Right cardiac atrium (tissue), 5 donors: ENCODE measurements around the gene MEGF6. TPM values are rescaled to one million over a fixed set of nuclear protein-coding genes. Genes with fewer than 3 reads are reported as not detected.

Experiments
- ATAC-seq, 2 donors: fragments of 200-7000 bp; cut with Tn5 transposase; one replicate each; pipeline versions ENCODE4 v1.8.0 to v1.9.1; 2020; ENCODE audit warnings: moderate library complexity in 2 of 2, mild to moderate bottlenecking in 1 of 2
- DNase-seq, 3 donors: peaks; one replicate each; pipeline ENCODE4 v3.0.0-alpha.2; 2020
- H3K27ac ChIP-seq: one replicate; pipeline ENCODE4 v1.5.1; 2013; ENCODE audit warnings: mild to moderate bottlenecking, low read length, control low read depth, moderate library complexity
- H3K27me3 ChIP-seq: one replicate; pipeline ENCODE4 v1.6.1; 2013; ENCODE audit not compliant: control insufficient read depth, insufficient read depth
- H3K4me1 ChIP-seq: one replicate; pipeline ENCODE4 v1.6.1; 2013; ENCODE audit warnings: low read length; ENCODE audit not compliant: control insufficient read depth, insufficient read depth
- H3K4me3 ChIP-seq: one replicate; pipeline ENCODE4 v1.5.1; 2013; ENCODE audit warnings: low read length, control low read depth
- H3K9me3 ChIP-seq: one replicate; pipeline ENCODE4 v1.6.1; 2013; ENCODE audit warnings: low read length; ENCODE audit not compliant: control insufficient read depth
- WGBS: extraction: QIAGEN DNeasy Blood & Tissue Kit; methylation state at CpG from one replicate; pipeline ENCODE4 v1.1.7; 2013; 5-methylcytosine and 5-hydroxymethylcytosine counted together
- intact Hi-C, 4 donors: fragments of 100-400 bp; cut with DNase I; formaldehyde crosslinking; loops; one replicate each; pipeline versions ENCODE4 v1.11.0 to v1.14.0; 2022 to 2023
- polyA plus RNA-seq: library from polyadenylated mRNA; stranded (reverse); fragments of 200-250 nt; gene quantifications from one replicate; pipeline ENCODE4 v1.2.3, GENCODE V29; 2013
- total RNA-seq, 4 donors: library from RNA; stranded (reverse); fragmentation: NEBNext Ultra II Directional; extraction: Animal tissue kit (Norgen Biotek cat#: 25700); gene quantifications; one replicate each; pipeline ENCODE4 v1.2.1, GENCODE V29; 2021
- donor health status: healthy with polysubstance abuse.
- donor health status: DM: no; HTN: yes; CAD: no.
- donor health status: DM: no; HTN: no; CAD: no.
- donor health status: DM: no; HTN: yes; CAD: no; lungs with severe emphysema.
- donor health status: DM: yes; HTN: yes; CAD: no.

The MEGF6 gene
- total and polyA plus RNA-seq, 5 donors = 7.0 to 18.7 (median 11.0) TPM

DNA sequence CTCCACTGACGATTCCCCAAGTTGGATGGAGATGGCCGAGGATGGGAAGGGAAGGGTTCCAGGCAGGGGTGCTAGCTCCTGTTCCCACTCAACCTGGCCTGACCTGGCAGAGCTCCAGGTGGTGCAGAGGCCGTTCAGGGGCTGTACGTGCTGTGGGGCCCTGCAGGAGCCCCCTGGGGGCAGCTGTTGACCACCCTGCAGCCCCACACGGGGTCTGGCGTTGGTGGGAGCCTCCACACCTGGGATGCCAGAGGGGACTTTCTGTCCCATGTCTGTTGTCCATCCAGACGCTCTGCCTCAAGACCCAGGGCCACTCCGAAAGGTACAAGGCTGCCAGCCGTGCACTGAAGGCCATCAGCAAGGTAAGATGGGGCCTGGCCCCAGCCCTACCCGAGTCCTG is 136.9 kb downstream of the MEGF6 start:
- no peak overlapping the region for H3K27ac ChIP-seq
- H3K4me3 ChIP-seq = no peak overlapping the region
- intact Hi-C loops = no loop called here
- WGBS = 71% methylated on average over 10 of the region's 10 CpGs
- H3K4me1 ChIP-seq = no peaks in the 10 kb centered on the region
- no peak for ATAC-seq
- H3K9me3 ChIP-seq = no peaks in the 10 kb centered on the region
- H3K27me3 ChIP-seq = no peaks in the 10 kb centered on the region
- DNase-seq = peak in 2 of 3 donors; percentile 41 to 52

DNA sequence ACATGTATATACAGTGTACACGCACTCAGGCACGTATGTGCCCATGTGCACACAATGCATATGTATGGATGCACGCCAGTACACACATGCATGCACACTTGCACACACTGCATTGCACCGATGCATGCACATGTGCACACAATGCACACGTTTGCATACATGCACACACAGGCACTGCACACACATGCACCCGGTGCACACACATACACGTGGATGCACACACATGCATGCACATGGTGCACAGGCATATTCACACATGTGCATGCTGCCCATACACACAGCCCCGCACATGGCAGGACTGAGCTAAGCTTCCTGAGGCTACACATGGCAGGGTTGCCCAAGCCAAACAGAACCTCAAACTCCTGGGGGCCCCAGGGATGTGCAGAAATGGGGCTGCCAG is 137.3 kb downstream of the MEGF6 start:
- no peaks in the 10 kb centered on the region for H3K4me1 ChIP-seq
- intact Hi-C loops = no loop called here
- peak in 2 of 3 donors; percentile 33 to 35 for DNase-seq
- H3K27me3 ChIP-seq = no peaks in the 10 kb centered on the region
- no peak overlapping the region for H3K4me3 ChIP-seq
- no peaks in the 10 kb centered on the region for H3K9me3 ChIP-seq
- no peak for ATAC-seq
- no peak overlapping the region for H3K27ac ChIP-seq
- 95% methylated on average over 8 of the region's 8 CpGs for WGBS

DNA sequence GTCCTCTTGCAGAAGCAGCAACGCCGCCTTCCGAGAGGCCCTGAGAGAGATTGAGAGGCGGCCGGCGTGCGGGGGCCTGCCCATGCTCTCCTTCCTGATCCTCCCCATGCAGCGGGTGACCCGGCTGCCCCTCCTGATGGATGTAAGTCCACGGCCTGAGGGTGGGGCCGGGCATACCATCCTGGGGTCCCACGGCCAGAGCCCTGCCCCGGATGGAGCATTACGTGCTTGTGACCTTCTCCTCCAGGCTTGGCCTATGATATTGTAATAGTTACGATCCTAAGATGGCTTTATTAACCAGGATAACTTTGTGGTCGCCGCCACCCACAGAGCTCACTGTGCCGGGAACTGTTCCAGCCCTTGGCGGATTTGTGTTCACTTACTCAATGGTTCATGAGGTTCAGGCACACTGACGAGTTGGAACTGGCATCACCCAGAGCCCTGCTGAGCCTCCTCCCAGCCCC is 137.9 kb downstream of the MEGF6 start:
- H3K27me3 ChIP-seq = no peaks in the 10 kb centered on the region
- intact Hi-C loops = no loop called here
- ATAC-seq (no peak), DNase-seq (peak in 2 of 3 donors; percentile 30 to 51)
- H3K4me1 ChIP-seq = no peaks in the 10 kb centered on the region
- H3K4me3 ChIP-seq = no peak overlapping the region
- H3K9me3 ChIP-seq = no peaks in the 10 kb centered on the region
- WGBS = 78% methylated on average over 20 of the region's 20 CpGs
- no peak overlapping the region for H3K27ac ChIP-seq

DNA sequence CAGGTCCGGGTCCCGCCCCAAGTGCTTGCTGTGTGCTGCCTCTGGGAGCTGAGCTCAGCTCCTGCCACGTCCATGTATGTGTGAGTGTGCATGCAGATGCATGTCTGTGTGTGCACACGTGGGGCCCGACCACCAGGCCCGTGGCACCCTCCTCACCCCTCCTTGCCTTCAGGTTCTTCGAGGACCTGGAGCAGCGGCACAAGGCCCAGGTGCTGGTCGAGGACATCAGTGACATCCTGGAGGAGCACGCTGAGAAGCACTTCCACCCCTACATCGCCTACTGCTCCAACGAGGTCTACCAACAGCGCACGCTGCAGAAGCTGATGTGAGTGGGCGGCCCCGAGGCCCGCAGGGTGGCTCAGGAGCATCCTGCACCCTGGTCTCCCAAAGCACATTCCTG is 138.4 kb downstream of the MEGF6 start:
- no peaks in the 10 kb centered on the region for H3K27me3 ChIP-seq
- no peak overlapping the region for H3K4me3 ChIP-seq
- no peak for ATAC-seq
- intact Hi-C loops = no loop called here
- H3K27ac ChIP-seq = no peak overlapping the region
- no peaks in the 10 kb centered on the region for H3K4me1 ChIP-seq
- no peaks in the 10 kb centered on the region for H3K9me3 ChIP-seq
- peak in 2 of 3 donors; percentile 24 to 33 for DNase-seq
- 92% methylated on average over 17 of the region's 17 CpGs for WGBS

DNA sequence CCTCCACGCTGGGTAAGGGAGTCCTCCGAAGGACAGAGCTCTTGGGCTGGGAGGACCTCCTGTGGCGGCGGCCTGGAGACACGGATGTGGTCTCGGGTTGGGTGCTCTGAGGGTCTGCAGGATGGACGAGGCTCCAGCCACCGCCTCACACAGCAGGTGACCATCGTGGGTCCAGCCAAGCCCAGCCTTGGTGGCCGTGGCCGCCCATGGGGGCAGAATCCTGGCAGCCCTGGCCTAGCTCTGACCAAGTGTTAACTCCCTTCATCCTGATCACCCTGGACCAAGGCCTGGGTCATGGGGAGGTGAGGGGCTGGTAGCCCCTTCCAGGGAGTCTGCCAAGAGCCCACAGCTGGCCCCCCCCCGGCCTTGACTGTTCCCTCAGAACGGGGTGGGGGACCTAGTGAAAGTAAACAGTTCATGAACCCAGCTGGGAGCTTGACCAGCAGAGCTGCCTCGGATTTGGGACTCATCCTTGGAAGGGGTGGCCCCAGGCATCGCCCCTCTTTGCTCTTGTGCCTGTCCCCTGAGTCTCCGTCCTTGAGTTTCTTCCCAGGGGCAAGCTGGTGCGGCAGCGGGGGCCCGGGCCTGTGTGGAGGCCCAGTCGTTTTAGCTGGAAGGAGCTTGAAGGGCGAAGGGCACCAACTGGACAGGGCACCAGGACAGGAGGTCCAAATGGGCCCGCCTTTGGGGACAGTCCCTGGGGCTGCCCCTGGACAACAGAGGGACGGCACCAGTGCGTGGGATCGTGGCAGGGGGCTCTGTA is 139.0 kb downstream of the MEGF6 start:
- H3K9me3 ChIP-seq = no peaks in the 10 kb centered on the region
- no peaks in the 10 kb centered on the region for H3K4me1 ChIP-seq
- ATAC-seq = no peak
- H3K4me3 ChIP-seq = no peak overlapping the region
- no peaks in the 10 kb centered on the region for H3K27me3 ChIP-seq
- no peak overlapping the region for H3K27ac ChIP-seq
- peak in 1 of 3 donors; percentile 37 for DNase-seq
- 75% methylated on average over 25 of the region's 25 CpGs for WGBS
- intact Hi-C loops = no loop called here

DNA sequence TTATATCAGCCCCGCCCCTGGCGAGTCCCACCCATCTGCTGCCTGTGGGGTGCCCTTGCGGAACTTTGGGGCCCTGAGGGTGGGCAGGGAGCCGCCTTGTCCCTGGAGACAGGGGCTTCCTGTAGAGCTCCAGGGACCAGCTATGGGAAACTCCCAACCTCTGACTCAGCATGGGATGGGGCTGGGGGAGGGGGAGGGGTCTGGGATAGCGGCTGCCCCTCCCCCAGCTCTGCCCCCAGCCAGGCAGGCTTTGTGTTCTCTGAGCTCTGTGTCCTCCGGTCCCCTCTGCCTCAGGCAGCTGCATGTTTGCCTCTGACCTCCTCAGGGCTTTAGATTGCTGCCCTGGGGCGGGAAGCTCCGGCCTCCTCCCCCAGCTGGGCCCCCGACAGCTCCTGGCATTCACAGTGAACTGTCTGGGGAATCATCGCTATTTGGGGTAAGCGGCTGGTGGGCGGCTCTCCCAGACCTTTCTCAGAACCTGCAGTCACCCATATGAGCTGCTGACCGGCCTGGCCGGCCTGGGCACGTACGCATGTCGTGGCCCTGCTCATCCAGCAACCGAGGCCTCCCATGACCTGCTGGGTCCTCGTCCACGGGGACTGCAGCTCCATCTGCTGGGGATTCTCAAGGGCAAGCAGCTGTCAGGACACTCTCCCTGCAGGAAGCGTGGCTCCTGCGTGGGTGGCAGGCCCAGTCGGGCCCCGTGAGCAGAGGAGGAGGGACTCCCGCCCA is 139.8 kb downstream of the MEGF6 start:
- H3K27me3 ChIP-seq = no peaks in the 10 kb centered on the region
- intact Hi-C loops = no loop called here
- no peaks in the 10 kb centered on the region for H3K4me1 ChIP-seq
- H3K4me3 ChIP-seq = no peak overlapping the region
- H3K9me3 ChIP-seq = no peaks in the 10 kb centered on the region
- peak; percentile 47 to 80 (median 69) for DNase-seq
- no peak overlapping the region for H3K27ac ChIP-seq
- WGBS = 29% methylated on average over 25 of the region's 25 CpGs
- peak; percentile 52 to 53 for ATAC-seq

DNA sequence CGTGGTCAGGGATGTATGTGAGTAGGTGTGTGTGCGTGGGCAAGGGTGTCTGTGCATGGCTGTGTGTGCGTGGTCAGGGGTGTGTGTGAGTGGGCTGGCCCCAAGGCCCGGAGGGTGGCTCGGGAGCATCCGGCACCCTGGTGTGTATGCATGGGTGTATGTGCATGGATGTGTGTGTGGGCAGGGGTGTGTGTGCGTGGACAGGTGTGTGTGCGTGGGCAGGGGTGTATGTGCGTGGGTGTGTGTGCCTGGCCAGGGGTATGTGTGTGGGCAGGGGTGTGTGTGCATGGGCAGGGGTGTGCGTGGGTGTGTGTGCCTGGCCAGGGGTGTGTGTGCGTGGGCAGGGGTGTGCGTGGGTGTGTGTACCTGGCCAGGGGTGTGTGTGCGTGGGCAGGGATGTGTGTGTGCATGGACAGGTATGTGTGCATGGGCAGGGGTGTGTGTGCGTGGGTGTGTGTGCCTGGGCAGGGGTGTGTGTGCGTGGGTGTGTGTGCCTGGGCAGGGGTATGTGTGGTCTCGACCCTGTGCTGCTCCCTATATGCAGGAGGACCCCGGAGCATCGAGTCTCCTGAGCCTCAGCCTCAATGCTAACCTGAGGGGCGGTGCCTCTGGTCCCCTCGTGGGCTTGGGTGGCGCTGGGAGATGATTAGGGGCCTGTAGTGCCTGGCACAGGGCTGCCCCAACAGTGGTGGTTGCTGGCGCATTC is 140.5 kb downstream of the MEGF6 start:
- Histone ChIP-seq H3K4me1 (no peaks in the 10 kb centered on the region), H3K4me3 (no peak overlapping the region), H3K27ac (no peak overlapping the region), H3K27me3 (no peaks in the 10 kb centered on the region), H3K9me3 (no peaks in the 10 kb centered on the region)
- DNase-seq (peak in 2 of 3 donors; percentile 6 to 45), ATAC-seq (no peak)
- intact Hi-C loops = no loop called here
- WGBS = 86% methylated on average over 22 of the region's 22 CpGs

DNA sequence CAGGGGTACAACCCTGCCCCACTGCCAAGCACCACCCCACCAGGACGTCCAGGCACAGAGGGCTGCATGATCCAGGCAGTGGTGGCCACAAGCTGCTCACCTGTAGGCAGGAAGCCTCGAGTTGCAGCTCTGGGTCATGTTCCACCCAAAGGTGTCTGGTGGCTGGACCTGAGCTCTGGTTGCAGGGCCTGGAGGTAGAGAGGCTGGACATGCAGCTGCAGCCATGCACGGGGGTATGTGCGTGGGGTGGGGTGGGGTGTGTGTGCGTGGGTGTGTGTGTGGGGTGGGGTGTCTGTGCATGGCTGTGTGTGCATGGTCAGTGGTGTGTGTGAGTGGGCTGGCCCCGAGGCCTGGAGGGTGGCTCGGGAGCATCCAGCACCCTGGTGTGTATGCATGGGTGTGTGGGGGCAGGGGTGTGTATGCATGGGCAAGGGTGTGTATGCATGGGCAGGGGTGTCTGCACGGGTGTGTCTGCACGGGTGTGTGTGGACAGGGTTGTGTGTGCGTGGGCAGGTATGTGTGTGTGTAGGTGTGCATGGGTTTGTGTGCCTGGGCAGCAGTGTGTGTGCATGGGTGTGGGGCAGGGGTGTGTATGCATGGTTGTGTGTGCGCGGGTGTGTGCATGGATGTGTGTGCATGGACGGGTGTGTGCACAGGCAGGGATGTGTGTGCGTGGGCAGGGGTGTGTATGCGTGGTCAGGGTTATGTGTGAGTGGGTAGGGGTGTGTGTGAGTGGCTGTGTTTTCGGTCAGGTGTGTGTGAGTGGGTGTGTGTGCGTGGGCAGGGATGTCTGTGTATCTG is 141.3 kb downstream of the MEGF6 start:
- no peak for ATAC-seq
- H3K27me3 ChIP-seq = no peaks in the 10 kb centered on the region
- 93% methylated on average over 17 of the region's 17 CpGs for WGBS

DNA sequence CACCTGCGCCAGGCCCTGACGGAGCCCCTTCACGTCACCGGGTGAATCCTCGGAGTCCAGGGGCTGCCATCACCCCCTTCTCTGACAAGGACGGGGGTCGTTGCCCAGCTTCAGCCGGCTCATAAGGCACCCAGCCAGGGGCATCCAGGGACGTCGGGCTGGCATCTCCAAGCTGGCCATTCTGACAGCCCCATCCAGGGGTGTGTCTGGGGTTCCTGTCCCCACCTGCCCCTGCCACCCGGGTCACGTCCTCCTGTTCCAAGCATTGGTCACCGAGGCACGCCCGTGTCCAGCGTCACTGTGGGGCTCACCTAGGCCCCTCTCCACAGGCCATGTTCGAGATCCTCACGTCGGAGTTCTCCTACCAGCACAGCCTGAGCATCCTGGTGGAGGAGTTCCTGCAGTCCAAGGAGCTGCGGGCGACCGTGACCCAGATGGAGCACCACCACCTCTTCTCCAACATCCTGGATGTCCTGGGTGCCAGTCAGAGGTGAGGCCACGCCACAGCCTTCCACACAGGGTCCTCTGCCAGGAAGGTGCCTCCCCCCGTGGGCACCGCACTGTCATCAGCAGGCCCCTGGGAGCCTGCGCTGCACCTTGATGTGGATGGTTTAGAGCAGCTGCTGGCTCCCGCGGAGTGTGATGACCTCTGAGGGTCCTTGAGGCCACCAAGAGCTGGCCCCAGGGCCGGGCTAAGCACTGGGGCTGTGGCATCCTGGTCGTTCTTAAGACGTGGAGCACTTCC is 142.0 kb downstream of the MEGF6 start:
- DNase-seq = peak; percentile 8 to 42 (median 42)
- intact Hi-C loops = no loop called here
- H3K27ac ChIP-seq = no peak overlapping the region
- no peaks in the 10 kb centered on the region for H3K9me3 ChIP-seq
- 92% methylated on average over 31 of the region's 31 CpGs for WGBS
- no peaks in the 10 kb centered on the region for H3K27me3 ChIP-seq
- H3K4me3 ChIP-seq = no peak overlapping the region
- ATAC-seq = no peak
- no peaks in the 10 kb centered on the region for H3K4me1 ChIP-seq

More for the DNA sequence above, 141.3 kb downstream of the MEGF6 start:
- intact Hi-C loops = no loop called here
- H3K9me3 ChIP-seq = no peaks in the 10 kb centered on the region
- H3K4me1 ChIP-seq = no peaks in the 10 kb centered on the region
- no peak overlapping the region for H3K27ac ChIP-seq
- no peak overlapping the region for H3K4me3 ChIP-seq
- DNase-seq = peak; percentile 11 to 45 (median 27)
